Epithelial cell of proximal tubule (primary cell): ENCODE data around the gene LRRC26. TPM values are rescaled to one million over a fixed set of nuclear protein-coding genes. Genes with fewer than 3 reads are reported as not detected.

Source experiments
- DNase-seq: peaks from one replicate; pipeline ENCODE4 v3.0.0-alpha.2; 2011; ENCODE audit warnings: low read depth
- H3K4me3 ChIP-seq: 2 replicates; pipeline ENCODE4 v1.5.1; 2011; ENCODE audit warnings: low read depth, mild to moderate bottlenecking, low read length
- CTCF ChIP-seq: conservative IDR thresholded peaks from 2 replicates; pipeline ENCODE4 v1.5.1; 2012; ENCODE audit warnings: low read depth, mild to moderate bottlenecking, low read length
- total RNA-seq: library from RNA; depleted of rRNA; stranded (reverse); fragments of >200 nt; gene quantifications from 2 replicates; pipeline ENCODE4 v1.2.3, GENCODE V29; 2015

The LRRC26 gene
- total RNA-seq, 1 donor from 2014 or later = not detected

- TF ChIP-seq CTCF = no peak
- no peak overlapping the region for H3K4me3 ChIP-seq
- DNase-seq = no peak
Measured at GRCh38 chr9:137182836-137183235, 13.0 kb upstream of the LRRC26 start.

DNA sequence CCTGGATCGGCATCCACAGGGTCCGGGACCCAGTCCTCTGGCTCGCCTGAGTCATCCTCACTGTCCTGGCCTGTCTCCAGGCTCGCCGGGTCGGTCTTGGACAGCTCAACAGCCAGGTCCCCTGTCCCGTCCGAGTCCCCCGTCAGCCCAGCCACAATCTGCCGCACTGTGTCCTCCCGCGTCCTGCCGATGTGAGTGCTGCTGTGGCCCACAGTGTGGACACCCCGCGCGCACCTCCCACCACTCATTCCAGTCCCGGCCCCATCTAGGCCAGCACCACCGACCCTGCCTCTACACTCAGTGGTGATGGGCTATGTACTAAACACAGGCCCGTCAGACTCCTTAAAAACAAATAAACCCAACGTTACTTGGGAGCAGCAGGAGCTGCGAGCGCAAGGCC lies 11.8 kb upstream of the LRRC26 start:
- TF ChIP-seq CTCF = no peak
- H3K4me3 ChIP-seq = no peak overlapping the region
- no peak for DNase-seq

DNA sequence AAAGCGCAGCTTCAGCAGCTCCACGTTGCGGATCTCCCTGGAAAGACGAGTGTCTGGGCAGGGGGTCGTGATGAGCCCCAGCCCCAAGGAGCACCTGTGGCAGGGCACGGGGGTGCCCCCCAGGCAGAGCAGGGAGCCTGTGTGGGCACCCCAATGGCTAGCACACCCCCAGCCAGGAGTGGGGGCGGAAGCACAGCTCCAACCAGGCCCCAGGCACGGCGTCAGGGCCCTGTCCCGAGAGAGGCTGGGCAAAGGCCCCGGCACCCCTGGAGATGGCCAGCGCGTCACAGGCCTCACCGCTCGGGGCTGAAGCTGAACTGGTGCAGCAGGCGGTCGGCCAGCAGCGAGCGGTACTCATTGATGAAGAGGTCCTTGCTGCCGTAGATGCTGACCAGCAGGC lies 10.6 kb upstream of the LRRC26 start:
- H3K4me3 ChIP-seq = no peak overlapping the region
- TF ChIP-seq CTCF = no peak
- no peak for DNase-seq

- no peak overlapping the region for H3K4me3 ChIP-seq
- DNase-seq = no peak
- no peak for TF ChIP-seq CTCF
Measured at GRCh38 chr9:137179761-137180160, 9.9 kb upstream of the LRRC26 start.

GRCh38 chr9:137178939-137179630 lies 9.2 kb upstream of the LRRC26 start:
- no peak for DNase-seq
- no peak for TF ChIP-seq CTCF
- H3K4me3 ChIP-seq = no peak overlapping the region

GRCh38 chr9:137178201-137178938 lies 8.5 kb upstream of the LRRC26 start:
- no peak overlapping the region for H3K4me3 ChIP-seq
- DNase-seq = no peak
- no peak for TF ChIP-seq CTCF
